Glutamatergic neuron (in vitro differentiated cells): Measurements from ENCODE around the gene VASH1. TPM values are rescaled to one million over a fixed set of nuclear protein-coding genes. Genes with fewer than 3 reads are reported as not detected.

Source experiments
- DNase-seq: peaks from one replicate; pipeline ENCODE4 v3.0.0; 2022
- H3K27ac Mint-ChIP-seq: one replicate; pipeline ENCODE4 v1.8.0; 2020; ENCODE audit warnings: mild to moderate bottlenecking, mixed read lengths, inconsistent platforms; ENCODE audit not compliant: unreplicated experiment
- H3K27me3 Mint-ChIP-seq: one replicate; pipeline ENCODE4 v1.8.0; 2020; ENCODE audit warnings: mild to moderate bottlenecking, moderate library complexity, mixed read lengths, inconsistent platforms; ENCODE audit not compliant: unreplicated experiment
- H3K36me3 Mint-ChIP-seq: one replicate; pipeline ENCODE4 v1.8.0; 2020; ENCODE audit warnings: mild to moderate bottlenecking, mixed read lengths, inconsistent platforms; ENCODE audit not compliant: unreplicated experiment
- H3K4me1 Mint-ChIP-seq: one replicate; pipeline ENCODE4 v1.8.0; 2020; ENCODE audit warnings: mild to moderate bottlenecking, low read depth, mixed read lengths, inconsistent platforms; ENCODE audit not compliant: unreplicated experiment
- H3K4me3 Mint-ChIP-seq: one replicate; pipeline ENCODE4 v1.8.0; 2020; ENCODE audit warnings: mild to moderate bottlenecking, mixed read lengths, inconsistent platforms; ENCODE audit not compliant: unreplicated experiment
- H3K9me3 Mint-ChIP-seq: one replicate; pipeline ENCODE4 v1.8.0; 2020; ENCODE audit warnings: mild to moderate bottlenecking, moderate library complexity, mixed read lengths, inconsistent platforms; ENCODE audit not compliant: unreplicated experiment
- total RNA-seq: library from RNA; stranded (reverse); fragmentation: NEBNext Ultra II Directional; extraction: Animal tissue kit (Norgen Biotek cat#: 25700); gene quantifications from one replicate; pipeline ENCODE4 v1.2.1, GENCODE V29; 2021; ENCODE audit not compliant: unreplicated experiment
- TF ChIP-seq, protein P1 (sequence below): fragments of 200-600 bp; sonication (generic); IDR thresholded peaks from one replicate; pipeline ENCODE4 v1.5.0; 2021; ENCODE audit not compliant: partially characterized antibody, unreplicated experiment

Gene VASH1
- total RNA-seq, 1 donor from 2014 or later: 149 TPM

- H3K4me1 Mint-ChIP-seq: no peaks in the 10 kb centered on the region
- TF ChIP-seq, protein P1, sequence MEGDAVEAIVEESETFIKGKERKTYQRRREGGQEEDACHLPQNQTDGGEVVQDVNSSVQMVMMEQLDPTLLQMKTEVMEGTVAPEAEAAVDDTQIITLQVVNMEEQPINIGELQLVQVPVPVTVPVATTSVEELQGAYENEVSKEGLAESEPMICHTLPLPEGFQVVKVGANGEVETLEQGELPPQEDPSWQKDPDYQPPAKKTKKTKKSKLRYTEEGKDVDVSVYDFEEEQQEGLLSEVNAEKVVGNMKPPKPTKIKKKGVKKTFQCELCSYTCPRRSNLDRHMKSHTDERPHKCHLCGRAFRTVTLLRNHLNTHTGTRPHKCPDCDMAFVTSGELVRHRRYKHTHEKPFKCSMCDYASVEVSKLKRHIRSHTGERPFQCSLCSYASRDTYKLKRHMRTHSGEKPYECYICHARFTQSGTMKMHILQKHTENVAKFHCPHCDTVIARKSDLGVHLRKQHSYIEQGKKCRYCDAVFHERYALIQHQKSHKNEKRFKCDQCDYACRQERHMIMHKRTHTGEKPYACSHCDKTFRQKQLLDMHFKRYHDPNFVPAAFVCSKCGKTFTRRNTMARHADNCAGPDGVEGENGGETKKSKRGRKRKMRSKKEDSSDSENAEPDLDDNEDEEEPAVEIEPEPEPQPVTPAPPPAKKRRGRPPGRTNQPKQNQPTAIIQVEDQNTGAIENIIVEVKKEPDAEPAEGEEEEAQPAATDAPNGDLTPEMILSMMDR: no peak
- no peak for DNase-seq
- no peak overlapping the region for H3K27ac Mint-ChIP-seq
- H3K4me3 Mint-ChIP-seq: no peak overlapping the region
- H3K9me3 Mint-ChIP-seq: no peaks in the 10 kb centered on the region
- peaks cover 4% of the 10 kb centered on the region for H3K36me3 Mint-ChIP-seq
- H3K27me3 Mint-ChIP-seq: peaks cover 3% of the 10 kb centered on the region
Observed at GRCh38 chr14:76793956-76794355, 32.7 kb downstream of the VASH1 start.

DNA sequence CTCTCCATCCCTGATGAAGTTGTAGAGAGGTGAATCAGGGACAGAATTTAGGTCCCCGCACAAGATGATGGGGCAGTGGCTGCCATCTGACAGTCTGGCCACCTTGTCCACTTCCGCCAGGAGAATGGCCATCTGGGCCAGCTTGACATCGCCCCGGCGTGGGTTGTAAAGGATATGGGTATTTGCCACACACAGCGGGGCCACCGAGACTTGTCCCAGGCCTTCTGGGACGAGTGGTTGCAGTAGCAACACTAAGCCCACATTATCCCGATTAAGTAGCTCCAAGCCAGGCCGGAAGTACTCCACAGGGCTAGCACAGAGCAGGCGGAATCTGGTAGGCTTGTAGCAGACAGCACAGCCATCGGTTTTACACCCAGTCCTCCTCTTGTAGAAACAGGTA lies 45.2 kb downstream of the VASH1 start:
- TF ChIP-seq, protein P1: no peak
- no peak overlapping the region for H3K4me3 Mint-ChIP-seq
- H3K27me3 Mint-ChIP-seq: no peaks in the 10 kb centered on the region
- H3K27ac Mint-ChIP-seq: no peak overlapping the region
- no peak for DNase-seq
- no peaks in the 10 kb centered on the region for H3K9me3 Mint-ChIP-seq
- peaks cover 9% of the 10 kb centered on the region for H3K36me3 Mint-ChIP-seq
- peaks cover 16% of the 10 kb centered on the region for H3K4me1 Mint-ChIP-seq

DNA sequence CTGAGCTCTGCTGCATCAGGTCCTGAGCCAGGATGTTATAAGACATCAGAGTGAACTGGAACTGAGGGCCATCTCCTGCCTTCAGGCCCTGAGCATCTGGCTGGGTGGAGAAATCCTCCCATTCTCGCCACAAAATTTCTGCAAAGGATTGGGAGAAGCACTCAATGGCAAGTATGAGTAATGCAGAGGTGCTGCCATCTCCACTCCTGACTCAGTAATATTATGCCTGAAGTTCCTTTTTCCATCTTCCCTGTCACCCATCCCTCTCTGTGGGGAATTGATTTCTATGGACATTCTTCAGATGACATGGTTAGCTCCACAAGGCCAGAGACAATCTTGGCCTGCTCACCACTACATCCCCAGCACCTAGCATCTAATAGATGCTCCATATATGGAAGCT lies 46.7 kb downstream of the VASH1 start:
- Mint-ChIP-seq H3K9me3 (peaks cover 3% of the 10 kb centered on the region), H3K27ac (no peak overlapping the region), H3K4me3 (no peak overlapping the region), H3K27me3 (peaks cover under 1% of the 10 kb centered on the region), H3K4me1 (peaks cover 20% of the 10 kb centered on the region), H3K36me3 (peaks cover 9% of the 10 kb centered on the region)
- DNase-seq: no peak
- TF ChIP-seq, protein P1: no peak

- no peak overlapping the region for H3K27ac Mint-ChIP-seq
- peaks cover 5% of the 10 kb centered on the region for H3K27me3 Mint-ChIP-seq
- peaks cover 18% of the 10 kb centered on the region for H3K4me1 Mint-ChIP-seq
- H3K36me3 Mint-ChIP-seq: peaks cover 5% of the 10 kb centered on the region
- TF ChIP-seq, protein P1: no peak
- H3K9me3 Mint-ChIP-seq: peaks cover 7% of the 10 kb centered on the region
- no peak for DNase-seq
- no peak overlapping the region for H3K4me3 Mint-ChIP-seq
Observed at GRCh38 chr14:76808990-76809389, 47.7 kb downstream of the VASH1 start.

- Mint-ChIP-seq H3K9me3 (peaks cover 7% of the 10 kb centered on the region), H3K4me3 (peak overlapping the region; percentile 97), H3K4me1 (peaks cover 18% of the 10 kb centered on the region), H3K27me3 (peaks cover 5% of the 10 kb centered on the region), H3K27ac (no peak overlapping the region), H3K36me3 (peaks cover 5% of the 10 kb centered on the region)
- DNase-seq: no peak
- TF ChIP-seq, protein P1: no peak
Observed at GRCh38 chr14:76810525-76810924, 49.3 kb downstream of the VASH1 start.
